ENCODE measurements around the gene ZMPSTE24.
"Not testable (repeated sequence)": the region's sequence is repeated elsewhere in the genome, so short reads cannot be mapped to it uniquely, and the experiment has no call there.

The ZMPSTE24 gene

DNA sequence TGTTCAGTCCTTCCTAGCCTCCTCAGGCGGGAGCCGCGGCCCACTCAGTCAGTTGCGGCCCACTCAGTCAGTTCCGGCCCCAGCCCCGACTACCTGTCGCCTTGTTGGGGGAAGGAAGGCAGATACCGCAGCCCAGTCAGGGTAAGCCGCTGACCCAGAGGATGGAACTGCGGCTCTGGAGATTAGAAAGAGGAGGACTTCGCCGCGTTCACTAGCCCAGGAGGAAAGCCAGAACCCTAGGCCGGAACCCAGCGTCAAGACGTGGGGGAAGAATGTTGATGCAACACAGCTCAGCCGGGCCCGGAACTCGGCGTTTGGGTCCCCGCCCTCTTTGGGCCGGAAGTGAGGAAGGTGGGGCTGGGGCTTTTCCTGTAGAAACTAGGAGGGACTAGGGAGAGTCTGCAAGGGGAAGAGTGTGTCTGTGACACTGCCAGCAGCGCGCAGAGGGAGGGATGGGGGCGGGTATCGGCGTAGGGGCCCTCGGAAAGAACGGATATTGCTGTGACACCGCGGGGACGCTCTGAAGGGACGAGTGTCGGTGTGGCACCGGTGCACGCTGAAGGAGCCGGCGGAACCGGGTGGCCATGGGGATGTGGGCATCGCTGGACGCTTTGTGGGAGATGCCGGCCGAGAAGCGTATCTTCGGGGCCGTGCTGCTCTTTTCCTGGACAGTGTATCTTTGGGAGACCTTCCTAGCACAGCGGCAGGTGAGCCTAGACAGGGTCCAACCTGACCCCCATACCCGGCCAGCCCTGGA lies at the start of gene ZMPSTE24:
TSS of gene ZMPSTE24 (plus strand) at position 549 of the 757 bp plus-strand sequence. CDS start at position 585, 36 bp downstream.
- peak; percentile 99 for DNase-seq

GRCh38 chr1:40210511-40211204 lies 47.4 kb upstream of the ZMPSTE24 start:
- DNase-seq, result no peak

DNA sequence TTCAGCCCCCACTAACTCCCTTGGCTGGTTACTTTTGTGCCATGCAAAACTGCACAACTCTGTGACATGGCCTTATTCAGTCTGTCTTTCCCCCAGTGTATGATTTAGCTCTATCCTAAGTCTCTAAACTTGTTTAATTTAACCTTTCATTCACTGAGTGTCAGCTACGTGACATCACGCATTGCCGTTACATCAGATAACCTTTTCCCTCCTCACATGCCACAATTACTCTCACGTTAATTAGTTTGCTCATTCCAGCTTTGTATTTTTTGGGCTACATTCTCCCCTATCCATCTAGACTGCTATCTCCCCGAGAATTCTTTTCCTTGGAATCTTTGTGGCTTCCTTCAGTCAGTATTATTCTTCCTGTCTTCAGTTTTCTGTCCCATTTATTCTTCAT lies 39.7 kb upstream of the ZMPSTE24 start:
- DNase-seq, result no peak

DNA sequence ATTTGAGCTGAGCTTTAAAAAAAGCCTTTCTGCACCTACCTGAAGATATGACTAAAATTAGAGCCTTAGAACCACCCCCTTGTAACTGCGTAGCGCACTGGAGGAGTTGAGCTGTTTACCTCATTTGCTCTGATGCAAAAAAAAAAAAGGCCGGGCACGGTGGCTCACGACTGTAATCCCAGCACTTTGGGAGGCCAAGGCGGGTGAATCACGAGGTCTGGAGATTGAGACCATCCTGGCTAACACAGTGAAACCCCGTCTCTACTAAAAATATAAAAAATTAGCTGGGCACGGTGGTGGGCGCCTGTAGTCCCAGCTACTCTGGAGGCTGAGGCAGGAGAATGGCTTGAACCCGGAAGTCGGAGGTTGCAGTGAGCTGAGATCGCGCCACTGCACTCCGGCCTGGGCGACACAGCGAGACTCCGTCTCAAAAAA lies 36.5 kb upstream of the ZMPSTE24 start:
- not testable (repeated sequence) for DNase-seq

GRCh38 chr1:40221977-40222772 lies 35.9 kb upstream of the ZMPSTE24 start:
- DNase-seq, result no peak

DNA sequence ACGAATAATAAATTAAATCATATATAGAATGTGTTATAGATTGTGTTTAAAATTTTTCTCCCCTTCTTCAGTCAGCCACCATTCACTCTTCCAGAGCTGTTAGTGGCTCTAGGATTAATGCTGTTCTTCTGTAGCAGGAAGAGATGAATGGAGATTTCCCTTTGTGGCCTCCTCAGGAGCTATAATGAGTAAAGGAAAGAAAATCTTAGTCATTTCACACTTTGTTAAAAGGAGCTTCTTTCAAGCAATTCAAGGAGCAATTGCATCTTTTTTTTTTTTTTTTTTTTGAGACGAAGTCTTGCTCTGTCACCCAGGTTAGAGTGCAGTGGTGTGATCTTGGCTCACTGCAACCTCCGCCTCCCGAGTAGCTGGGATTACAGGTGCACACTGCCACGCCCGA lies 34.0 kb upstream of the ZMPSTE24 start:
- DNase-seq, result no peak

DNA sequence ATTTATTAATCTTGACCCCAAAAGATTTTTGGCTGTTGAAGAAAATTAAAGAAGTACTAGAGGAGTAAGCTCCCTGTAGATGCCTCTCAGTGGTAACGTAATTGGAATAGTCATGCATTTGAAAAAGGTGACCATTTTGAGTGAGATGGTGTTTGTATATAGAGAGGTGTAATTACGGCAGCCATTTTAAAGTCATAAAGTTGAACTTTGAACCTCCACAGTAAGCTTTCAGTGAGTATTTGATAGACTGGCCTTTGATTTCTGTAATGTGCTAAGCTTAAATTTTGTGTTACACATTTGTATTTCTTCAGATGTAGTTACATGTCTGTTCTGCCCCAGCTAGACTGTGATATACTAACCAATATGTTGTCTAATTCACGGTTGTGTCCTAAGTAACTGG lies 31.8 kb upstream of the ZMPSTE24 start:
- DNase-seq, result no peak

DNA sequence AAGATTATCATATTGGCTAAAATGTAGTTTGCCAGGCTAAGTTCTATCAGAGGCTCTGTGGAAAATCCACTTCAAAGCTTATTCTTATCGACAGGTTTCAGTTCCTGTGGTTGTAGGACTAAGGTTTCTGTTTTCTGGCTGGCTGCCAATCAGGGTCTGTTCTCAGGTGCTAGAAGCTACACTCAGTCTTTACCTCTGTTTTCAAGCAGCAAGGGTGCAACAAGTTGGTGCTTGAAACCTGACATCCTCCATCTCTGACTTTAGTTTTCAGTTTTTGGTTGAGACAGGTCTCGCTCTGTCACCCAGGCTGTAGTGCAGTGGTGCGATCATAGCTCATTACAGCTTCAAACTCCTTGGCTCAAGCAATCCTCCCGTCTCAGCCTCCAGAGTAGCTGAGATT lies 25.6 kb upstream of the ZMPSTE24 start:
- no peak for DNase-seq

DNA sequence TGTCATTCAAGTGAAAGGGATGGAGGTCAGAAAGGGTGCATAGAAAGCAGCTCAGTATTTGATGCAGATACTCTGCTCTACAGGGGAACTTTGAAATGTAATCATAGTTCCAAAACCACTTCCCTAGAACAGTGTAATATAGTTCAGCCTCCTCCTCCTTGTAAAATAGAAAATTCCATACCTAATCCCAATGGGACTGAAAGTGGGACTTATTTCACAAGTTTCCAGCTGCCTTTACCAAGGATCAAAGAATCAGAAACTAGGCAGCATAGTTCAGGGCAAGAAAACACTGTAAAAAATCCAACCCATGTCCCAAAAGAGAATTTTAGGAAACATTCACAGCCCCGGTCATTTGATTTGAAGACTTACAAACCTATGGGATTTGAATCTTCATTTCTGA lies 18.4 kb upstream of the ZMPSTE24 start:
- no peak for DNase-seq

GRCh38 chr1:40240390-40240789 lies 17.6 kb upstream of the ZMPSTE24 start:
- no peak for DNase-seq

DNA sequence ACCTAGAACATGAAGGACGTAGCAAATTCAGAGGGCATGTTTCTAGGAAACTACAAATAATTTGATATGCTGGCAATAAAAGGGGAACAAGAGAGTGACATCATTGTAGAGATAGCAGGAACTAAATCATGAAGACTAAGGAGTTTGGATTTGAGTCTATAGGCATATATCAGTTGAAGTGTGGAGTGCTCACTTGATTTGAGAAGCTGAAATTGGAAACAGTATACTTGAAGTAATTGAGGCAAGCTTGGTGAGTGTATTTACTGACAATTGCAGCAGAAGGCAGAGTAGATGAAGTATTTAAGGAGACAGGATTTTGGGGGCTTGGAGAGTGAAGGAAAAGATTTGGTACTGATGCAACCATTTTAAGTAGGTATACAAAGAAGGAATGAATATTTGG lies 16.7 kb upstream of the ZMPSTE24 start:
- DNase-seq, result no peak

- DNase-seq, result no peak
Observed at GRCh38 chr1:40243351-40243750, 14.7 kb upstream of the ZMPSTE24 start.

DNA sequence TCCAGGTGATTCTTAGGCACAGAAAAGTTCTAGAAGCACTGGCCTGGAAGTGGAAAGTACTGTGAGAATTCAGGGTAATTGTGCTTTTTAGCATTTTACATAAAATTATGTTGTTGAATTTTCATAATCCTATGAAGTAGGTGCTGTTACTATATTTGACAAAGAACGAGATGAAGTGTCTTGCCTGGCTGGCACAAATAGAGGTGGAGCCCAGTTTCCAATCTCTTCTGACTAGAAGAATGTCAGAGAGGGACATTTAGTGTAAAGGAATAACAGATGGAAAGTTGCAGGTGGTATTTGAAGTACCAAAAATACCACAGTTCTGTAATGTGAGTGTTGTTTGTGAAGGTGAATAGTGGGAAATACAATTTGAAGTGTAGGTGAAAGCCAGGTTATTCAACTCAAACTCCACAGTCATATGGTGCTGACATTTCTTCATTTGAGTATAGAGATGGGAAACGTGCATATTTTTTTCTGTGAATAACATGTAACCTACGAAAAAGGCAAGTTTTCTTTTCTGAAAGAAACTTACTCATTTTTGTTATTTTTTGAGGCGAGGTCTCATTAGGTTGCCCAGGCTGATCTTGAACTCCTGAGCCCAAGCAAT lies 13.8 kb upstream of the ZMPSTE24 start:
- no peak for DNase-seq

DNA sequence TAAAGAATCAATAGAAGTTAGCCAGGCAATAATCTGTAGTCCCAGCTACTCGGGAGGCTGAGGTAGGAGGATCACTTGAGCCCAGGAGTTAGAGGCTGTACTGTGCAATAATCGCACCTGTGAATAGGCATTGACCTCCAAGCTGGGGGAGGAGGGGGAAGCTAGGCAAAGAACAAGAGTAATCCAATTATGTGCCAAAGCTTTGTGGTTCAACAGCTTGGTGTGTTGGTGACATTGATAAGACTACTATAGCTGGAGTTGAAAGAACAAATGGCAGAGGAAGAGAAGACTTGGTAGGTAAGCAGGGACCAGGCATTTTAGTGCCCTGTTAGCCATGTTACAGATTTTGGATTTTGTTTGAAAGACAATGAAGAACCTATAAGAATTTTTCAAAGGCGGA lies 12.3 kb upstream of the ZMPSTE24 start:
- DNase-seq, result no peak

- DNase-seq, result no peak
Observed at GRCh38 chr1:40247655-40248054, 10.4 kb upstream of the ZMPSTE24 start, which contains the start of gene TMCO2. Gene TMCO2 (plus strand): TSS chr1:40247937. CDS start chr1:40247994, 57 bp downstream.

DNA sequence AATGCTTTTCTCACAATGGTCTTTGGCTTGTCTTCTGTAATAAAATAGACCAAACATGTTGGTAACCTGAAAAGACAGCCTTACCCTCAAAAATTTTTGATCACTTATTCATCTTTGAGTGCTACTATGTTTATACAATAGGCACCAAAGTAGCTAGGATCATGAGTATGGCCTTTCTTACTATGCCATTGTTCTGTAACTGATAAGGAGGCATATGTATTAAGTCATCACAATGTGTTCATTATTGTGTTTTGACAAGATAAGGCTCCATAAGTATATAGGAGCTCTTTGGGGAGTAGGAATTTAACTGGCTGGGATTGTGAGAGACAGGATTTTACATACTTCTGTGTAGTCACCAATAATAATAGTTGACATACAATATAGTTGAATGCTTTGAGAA lies 9.6 kb upstream of the ZMPSTE24 start:
- DNase-seq, result no peak

DNA sequence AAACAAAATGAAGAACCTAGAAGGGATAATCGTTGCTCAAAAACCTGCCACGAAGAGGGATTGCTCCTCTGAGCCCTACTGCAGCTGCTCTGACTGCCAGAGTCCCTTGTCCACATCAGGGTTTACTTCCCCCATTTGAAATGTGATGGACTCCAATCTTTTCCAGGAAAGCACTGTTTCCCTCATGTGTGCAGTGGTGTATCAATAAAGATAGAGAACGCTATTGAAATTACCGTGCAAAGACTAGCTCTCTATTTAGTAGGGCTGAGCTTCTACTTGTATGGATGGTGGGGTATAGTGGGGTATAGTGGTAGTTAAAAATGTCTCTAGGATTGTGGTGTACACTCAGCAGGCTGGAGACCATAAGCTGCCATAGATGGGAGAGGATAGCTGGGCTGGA lies 6.6 kb upstream of the ZMPSTE24 start:
- no peak for DNase-seq

- DNase-seq, result no peak
Observed at GRCh38 chr1:40252601-40253000, 5.4 kb upstream of the ZMPSTE24 start.

DNA sequence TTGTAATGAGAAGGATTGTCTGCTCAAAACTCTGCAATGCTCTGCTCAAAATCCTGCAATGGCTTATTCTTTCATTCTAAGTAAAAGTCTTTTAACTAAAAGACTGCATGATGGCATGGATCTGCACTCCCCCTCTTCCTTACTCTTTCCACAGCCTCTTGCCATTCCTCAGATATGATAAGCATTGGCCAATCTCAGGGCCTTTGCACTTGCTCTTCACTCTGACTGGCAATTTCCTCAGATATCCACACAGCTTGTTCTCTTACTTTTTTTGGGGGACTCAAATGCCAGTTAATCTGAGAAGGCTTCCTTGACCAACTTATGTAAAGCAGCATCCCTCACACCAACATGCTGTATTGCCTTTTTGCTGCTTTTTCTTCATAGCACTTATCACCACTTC lies 2.8 kb upstream of the ZMPSTE24 start:
- DNase-seq, result no peak

DNA sequence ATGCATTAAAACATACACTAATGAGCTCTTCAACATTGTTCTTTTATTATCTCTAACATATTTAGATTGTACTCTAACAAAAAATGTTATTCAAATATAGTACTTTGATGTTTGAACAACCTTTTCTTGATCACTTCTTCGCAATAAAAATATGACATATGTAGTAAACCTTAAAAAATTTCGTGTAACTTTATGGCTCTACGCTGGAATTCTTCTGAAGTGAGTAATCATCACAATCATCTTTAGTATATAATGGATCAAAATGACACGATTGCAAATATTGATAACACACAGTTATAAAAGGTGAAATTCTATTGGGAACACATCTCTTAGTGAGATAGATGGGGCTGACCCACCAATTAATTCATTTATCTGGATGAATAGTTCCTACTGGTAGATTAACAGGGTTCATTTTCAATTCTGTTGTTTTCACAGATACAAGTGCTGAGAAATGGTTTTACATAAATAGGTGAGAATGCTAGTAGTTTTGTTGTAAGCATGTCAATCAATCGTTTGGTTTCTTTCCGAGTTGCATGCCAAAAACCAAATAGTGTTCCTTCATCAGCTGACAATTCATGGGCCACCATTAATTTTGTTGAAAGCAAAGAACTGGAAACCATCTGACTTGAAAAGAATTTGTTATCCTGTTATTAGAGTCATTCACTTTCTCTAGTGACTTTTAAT lies 1.5 kb upstream of the ZMPSTE24 start:
- no peak for DNase-seq

GRCh38 chr1:40257313-40257687 lies 736 bp upstream of the ZMPSTE24 start:
- peak; percentile 64 for DNase-seq

DNA sequence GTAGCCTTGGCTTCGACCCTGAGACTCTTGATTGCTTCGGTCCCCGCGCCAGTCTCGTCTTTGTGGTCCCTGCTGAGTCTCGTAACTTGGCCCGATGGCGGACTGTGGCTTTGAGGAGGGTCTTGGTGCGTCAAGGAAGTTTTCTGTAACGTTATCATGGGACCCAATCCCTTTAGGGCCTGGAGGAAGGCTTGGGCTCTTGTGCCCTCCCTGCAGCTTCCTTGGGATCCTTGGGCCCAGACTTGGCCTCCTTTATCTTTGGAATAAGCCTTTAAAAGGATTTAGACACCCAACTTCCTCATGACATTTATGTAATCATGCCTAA lies 371 bp downstream of the ZMPSTE24 start:
- no peak for DNase-seq

GRCh38 chr1:40264354-40264781 lies 6.3 kb downstream of the ZMPSTE24 start:
- no peak for DNase-seq
